ENCODE measurements around the gene KCNE4. TPM values are rescaled to one million over a fixed set of nuclear protein-coding genes. Genes with fewer than 3 reads are reported as not detected.
"Not testable (repeated sequence)": the region's sequence is repeated elsewhere in the genome, so short reads cannot be mapped to it uniquely, and the experiment has no call there.

KCNE4 gene
- total RNA-seq, 1 donor from 2014 or later = 3.7 TPM

DNA sequence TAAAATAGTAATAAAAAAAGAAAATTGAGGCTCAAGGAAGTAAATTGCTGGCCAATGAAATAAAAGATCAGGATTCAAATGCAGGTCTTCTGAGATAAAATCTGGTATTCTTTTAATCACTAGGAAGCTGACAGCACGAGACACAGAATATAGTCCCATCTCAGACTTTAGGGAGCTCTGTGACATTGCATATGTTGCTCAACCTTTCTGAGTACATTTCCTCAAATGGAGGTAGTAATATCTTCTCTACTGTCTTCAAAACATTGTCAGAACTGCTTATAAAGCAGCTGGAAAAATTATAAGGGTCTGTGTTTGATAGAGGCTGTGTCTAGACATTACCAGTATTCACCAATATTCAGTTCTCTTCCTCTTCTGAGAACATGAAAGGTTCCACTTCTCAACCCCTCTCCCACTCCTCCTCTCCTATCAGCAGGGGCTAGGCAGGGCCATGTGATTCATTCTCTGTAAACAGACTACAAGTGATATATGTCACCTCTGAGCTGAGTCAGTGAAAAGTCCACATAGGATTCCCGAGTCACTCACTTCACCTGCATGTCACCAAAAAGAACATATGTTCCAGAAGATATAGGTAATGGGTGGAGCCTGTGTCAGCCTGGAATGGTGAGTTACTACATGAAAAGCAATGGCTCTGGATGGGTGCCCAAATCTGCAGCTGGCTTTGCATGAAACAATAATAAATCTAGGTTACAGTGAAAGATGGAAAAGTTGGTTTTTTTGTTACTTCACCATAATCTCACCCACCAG lies 7.1 kb downstream of the KCNE4 start:
- DNase-seq = no peak

DNA sequence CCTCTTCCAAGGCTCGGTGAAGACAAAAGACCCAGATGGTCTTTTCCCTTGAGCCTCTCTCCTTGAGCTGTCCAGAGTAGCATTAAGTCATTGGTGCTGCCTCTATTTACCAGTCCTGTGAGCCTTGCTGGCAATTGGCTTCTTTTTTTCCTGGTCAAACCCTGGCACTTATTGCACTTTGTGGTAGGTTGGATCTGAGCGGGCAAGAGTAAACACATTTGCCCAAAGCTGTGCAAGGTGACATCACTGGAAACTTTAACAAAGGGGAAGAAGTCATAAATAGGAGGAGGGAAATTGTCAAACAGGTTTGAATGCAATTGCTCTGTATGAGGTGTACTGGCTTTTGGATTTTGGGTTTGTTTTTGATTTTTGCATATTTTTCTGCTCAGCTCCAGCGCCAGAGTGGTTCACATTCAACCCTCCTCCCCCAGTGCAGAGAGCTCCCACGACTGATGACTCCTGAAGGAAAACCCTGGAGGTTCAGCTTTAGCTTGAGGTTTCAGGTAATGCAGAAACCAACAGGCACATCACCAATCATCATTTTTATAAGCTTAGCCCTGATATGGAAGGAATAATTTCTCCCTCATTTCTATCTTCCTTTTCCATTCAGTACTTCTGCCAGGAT lies 8.3 kb downstream of the KCNE4 start:
- no peak for DNase-seq

DNA sequence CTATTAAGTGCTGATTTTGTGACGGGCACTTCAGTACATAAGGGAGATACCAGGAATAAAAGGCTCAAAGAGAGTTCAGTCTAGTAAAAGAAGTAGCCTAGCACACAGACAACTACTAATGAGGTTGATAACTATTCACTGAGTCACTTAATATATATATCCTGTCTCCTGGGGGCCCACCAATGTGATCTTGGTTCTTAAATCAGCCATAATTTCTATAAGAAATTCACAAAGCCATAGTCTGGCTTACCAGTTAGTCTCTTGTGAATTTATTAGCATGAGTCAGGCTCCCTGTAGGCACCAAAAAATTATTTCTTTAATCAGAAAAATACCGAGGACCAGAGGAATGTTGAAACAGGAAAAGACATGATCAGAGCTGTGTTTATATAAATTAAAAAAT lies 10.4 kb downstream of the KCNE4 start:
- DNase-seq = no peak

DNA sequence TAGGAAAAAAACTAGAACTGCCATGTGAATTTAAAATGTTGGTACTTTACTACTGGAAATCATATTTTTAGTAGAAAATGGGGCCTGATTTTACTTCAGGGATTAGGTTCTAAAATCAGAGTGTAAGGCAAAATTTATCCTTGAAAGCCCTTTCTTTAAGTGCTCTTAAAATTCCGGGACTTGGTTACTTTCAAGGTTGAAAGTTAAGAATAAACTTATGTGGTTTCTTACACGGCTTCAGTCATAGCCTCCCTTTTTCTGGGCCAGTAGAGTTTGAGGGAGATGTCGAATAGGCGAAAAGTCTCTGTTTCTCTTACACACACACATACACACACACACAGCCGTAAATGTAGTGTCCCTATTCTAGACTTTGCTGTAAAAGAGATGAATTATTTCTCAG lies 13.1 kb downstream of the KCNE4 start:
- DNase-seq = no peak

DNA sequence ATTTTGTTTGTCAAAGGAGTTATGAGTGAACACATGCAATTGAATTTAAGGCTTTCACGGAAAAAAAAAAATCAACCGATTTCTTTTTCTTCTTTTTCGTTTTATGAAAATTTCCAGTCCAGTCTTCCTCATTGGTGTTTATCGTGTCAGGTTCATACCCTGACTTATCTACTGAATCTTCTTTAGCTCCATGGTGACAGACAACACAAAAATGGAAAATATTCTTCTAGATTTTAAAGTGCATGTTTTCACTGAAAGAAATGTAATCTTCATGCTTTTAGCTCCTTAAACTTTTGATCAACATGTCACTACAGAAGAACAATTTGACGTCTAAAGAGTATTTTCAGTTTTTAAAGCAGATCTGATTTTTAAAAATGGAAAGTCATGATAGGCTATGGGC lies 14.7 kb downstream of the KCNE4 start:
- DNase-seq = no peak

DNA sequence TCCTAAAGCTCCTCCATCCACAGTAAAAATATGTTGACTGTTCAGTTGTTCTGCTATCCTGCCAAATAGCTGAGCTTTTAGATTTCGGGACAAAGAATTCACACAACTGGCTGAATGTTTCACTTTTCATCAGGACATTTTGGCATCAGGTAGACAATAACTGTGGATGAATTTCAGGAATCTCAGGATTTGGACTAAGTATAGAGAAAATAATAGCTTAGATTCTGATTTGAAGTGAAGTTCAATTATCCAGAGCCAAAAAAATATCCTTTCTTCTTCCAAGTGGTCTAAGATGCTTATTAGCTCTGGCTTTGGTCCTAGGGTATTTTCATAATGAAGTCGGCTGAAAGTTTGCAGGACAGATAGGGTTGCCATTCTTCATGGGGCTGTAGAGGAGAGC lies 16.1 kb downstream of the KCNE4 start:
- no peak for DNase-seq

DNA sequence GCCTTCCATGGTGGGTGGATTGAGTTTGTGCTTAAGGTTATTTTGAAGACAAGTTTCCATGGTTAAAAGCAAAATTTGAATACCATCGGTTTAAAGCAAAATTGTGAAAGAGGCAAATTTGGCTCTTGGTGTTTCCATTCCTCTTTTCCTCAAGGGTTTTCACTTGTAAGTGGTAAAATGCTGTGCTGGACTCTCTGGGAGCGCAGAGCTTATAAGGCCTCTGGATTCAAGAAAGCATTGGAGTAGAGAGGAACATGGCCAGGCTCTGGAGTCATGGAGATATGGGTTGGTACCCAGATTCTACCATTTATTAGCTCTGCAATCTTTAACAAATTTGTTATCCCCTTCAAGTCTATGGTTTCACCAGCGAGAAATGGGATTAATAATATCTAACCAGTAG lies 17.5 kb downstream of the KCNE4 start:
- no peak for DNase-seq

DNA sequence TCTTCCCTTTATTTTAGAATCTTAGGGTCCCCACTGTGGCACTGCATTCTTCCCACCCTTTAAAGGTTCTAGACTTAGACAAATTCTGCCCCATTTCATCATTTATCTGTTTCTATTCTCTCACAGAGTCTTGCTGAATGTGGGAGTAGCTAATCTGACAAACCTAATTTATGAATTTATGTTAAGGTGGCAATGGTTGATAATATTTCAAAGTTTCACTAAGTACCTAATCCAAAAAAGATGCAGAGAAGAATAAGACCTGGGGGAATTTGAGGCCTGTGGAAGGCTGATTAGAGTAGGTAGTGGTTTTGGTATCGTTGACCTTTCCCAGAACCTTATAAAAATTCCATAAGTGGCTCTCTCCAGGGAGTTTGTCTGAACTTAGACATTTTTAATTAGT lies 18.0 kb downstream of the KCNE4 start:
- no peak for DNase-seq

DNA sequence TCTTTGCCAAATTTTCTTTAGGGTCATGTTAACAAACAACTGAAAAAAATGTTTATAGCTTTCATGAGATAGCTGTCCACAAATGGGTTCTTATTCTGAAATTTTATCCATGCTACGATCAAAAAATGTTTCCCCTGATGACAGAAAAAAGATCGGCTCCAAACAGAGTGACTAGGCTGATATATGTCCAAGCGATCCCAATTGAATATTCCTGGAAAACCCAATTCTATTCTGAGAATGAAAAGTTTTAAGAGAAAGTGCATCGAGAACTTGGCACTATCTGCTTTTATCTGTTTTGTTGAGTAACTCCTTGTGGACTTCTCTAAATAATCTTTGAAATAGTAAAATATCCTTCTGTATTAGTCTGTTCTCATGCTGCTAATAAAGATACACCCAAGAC lies 19.1 kb downstream of the KCNE4 start:
- no peak for DNase-seq

DNA sequence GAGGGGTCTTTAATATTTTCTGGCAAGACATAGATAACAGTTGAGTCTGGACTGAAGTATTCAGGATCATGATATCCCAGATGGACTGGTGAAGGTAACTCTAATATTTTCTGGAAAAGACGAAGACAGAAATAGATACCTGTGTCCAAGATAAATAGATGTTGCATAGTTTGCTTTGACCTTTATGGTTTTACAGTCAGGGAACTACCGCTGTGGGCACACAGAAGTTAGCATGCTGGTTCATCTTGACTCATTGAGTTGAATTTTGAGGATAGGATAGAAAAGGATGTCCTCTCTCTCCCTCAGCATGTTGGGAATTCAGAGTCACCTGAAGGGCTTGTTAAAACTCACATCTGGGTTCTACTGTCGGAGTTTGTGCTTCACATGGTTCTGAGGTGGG lies 20.8 kb downstream of the KCNE4 start:
- DNase-seq = no peak

DNA sequence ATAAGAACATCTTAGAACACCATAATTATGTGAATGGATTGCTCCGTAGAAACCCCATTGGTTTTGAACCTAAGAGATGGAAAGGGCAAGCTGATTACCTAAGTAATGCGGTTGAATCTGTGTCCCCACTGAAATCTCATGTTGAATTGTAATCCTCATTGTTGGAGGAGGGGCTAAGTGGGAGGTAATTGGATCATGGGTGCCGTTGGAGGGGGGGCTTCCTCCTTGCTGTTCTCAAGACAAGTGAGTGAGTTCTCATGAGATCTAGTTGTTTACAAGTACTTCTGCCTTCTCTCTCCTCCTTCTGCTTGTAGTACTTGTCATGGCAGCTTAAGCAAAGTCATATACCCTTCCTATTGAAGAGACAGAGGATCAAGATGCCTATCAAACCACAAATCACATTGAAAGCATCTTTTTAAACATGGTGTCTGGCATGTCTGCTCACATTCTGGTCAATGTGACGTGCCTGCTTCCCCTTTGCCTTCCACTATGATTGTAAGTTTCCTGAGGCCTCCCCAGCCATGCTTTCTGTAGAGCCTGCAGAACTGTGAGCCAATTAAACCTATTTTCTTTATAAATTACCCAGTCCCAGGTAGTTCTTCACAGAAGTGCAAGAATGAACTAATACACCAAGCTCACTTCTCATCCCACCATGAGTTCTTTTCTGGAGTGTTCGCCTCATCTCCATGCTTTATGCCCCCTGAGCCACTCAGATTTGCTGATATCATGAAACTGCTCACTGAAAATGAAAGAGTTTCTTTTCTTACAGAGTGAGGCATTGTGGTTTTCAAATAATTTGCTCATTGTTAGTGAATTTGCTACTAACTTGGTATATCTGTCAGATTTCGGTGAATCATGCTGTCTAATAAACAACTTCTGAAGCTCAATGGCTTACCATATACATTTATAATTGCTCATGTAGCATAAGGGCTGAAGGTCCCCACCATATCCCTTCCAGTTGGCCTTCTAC lies 23.6 kb downstream of the KCNE4 start:
- no peak for DNase-seq

DNA sequence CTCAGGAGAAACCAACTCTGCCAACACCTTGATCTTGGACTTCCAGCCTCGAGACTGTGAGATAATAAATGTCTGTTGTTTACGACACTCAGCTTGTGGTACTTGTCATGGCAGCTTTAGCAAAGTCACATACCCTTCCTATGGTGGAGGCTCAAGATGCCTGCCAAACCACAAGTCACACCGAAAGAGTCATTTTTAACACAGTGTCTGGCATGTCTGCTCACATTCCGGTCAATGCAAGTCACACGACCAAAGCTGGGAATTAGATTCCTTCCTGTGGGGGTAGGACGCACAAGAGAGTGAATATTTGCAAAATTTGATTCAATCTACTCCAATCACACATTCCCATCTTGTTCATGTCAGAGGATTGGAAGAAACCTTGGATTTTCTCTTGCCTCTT lies 24.6 kb downstream of the KCNE4 start:
- DNase-seq = no peak

DNA sequence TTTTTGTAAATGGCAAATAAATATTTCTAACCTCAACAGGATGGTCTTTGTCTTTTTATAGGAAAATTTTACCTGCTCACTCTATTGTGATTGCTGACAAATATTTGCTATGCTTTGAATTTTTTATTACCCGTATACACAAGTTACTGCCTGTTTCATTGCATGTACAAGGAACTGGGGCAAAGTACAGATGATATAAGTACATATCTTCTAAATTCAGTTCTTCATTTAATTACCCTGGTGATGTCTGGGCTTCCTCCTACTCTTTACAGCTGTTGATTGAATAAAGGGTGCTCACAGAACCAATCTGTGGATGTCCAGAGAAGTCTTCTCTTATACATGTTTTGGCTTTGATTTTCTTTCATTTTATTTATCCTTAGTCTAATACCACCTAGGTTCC lies 26.5 kb downstream of the KCNE4 start:
- DNase-seq = no peak

DNA sequence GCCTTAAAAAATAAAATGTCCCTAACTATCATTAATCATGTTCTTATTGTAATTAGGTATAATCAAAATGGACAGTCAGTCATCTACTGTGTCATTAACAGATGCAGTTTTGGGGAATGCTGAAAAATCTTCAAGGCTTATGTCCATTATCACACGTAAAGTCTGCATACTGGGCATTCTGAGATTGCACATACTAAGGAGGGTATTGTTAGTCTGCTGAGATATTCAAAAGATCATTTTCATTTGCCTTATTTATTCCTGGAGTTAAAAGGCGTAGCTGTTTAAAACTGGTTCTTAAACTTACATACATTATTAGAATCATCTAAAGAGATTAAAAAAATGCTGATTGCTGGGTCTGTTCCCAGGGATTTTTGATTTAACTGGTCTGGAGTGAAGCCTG lies 27.4 kb downstream of the KCNE4 start:
- no peak for DNase-seq

DNA sequence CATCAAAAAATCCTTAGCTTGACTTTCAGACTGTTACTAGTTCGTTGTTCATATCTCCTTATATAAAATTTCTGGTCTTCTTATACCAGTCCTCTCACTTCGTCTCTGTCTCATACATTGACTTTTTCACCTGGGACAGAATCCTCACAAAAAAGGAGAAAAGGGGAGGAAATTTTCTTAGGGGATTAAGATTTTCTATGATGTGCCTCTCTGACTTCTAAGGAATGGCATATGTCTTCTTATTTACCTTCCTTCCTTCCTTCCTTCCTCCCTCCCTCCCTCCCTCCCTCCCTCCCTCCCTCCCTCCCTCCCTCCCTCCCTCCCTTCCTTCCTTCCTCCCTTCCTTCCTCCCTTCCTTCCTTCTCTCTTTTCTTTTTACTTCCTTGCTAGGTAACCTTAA lies 27.9 kb downstream of the KCNE4 start:
- no peak for DNase-seq

DNA sequence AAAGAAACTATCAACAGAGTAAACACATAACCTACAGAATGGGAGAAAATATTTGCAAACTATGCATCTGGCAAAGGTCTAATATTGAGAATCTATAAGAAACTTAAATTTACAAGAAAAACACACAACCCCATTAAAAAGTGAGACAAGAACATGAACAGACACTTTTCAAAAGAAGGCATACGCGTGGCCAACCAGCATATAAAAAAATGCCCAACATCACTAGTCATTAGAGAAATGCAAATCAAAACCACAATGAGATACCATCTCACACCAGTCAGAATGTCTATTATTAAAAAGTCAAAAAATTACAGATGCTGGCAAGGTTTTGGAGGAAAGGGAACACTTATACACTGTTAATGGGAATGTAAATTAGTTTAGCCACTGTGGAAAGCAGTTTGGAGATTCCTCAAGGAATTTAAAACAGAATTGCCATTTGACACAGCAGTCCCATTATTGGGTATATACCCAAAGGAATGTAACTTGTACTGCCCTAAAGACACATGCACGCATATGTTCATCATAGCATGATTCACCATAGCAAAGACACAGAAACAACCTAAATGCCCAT lies 28.9 kb downstream of the KCNE4 start:
- not testable (repeated sequence) for DNase-seq

DNA sequence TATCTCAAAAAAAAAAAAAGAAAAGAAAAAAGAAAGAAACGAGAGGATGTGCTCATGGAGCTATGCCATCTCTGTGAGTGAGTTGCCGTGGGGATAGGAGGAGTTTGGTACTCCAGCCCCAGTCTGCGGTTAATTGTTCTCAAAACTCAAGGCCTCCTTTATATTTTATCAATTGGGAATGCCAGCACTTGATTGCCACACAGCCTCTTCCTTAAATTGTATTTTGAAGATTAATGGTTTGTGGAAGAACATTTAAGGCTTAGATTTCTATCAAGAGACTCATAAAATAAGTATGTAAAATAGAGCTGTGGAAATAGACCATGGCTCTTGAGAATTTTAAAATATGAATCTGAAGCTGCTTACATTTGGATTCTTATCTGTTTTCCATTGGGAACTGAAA lies 29.8 kb downstream of the KCNE4 start:
- no peak for DNase-seq

DNA sequence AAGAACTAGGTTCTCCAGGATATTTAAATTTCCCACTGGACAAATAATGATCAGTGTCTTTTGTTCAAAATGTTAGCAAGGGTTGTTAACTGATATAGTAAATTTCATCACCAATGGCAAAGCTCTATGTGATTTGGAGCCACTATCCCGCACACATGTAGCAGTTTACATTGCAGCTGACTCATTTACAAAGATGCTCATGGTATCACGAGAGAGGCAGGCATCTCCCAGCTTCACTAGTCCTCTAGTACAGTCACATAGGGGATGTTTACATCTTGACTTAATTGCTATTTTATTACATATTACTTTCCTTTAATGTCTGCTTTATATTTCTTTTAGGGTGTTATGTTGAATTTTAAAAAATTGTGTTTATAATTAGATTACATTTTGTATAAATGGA lies 30.7 kb downstream of the KCNE4 start:
- no peak for DNase-seq

DNA sequence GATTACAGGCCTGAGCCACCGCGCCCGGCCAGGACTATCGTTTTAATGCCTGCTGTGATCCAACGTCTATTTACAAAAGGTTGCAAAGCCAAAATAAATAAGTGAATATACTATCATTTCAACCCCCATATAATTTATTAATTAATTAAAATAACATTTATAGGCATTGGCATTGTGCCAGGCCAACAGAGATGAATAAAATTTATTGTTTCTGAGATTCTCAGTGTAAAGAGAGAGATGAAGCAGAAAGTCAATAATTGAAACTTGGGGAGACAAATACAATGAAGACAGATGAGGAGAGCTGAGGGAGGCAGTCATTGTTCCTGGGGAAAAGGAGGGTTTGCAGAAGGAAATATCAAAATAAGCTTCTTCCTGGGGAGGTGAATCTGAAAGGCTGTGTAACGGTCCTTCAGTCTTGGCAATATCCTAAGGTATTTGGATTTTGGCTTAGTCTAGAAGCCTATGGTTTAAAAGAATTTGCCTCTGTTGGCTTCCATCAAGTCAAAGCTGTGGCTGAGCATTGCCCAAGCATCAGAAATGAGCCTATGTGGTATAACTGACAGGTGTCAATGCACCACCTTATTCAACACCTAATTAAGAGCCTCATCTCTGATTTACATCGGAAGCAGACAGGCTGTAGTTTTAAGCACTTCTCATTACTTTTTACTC lies 31.5 kb downstream of the KCNE4 start:
- no peak for DNase-seq

DNA sequence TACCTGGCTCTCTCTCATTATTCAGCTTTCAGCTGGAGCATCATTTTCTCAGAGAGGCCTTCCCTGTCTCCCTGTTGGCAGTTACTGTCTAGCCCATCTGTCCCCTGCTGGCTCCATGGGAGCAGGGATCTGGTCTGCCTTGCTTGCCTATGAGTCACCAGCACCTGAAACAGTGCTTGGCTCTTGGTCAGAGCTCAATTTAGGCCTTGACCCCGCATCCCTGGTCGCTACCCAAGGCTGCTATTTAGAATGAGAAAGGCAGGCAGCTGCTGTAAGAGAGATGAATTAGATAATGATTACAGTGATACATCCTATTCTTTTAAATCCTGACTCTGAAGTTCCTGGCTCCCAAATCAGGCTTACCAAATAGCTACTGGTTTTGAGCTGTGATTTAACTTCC lies 32.9 kb downstream of the KCNE4 start:
- peak; percentile 13 for DNase-seq

DNA sequence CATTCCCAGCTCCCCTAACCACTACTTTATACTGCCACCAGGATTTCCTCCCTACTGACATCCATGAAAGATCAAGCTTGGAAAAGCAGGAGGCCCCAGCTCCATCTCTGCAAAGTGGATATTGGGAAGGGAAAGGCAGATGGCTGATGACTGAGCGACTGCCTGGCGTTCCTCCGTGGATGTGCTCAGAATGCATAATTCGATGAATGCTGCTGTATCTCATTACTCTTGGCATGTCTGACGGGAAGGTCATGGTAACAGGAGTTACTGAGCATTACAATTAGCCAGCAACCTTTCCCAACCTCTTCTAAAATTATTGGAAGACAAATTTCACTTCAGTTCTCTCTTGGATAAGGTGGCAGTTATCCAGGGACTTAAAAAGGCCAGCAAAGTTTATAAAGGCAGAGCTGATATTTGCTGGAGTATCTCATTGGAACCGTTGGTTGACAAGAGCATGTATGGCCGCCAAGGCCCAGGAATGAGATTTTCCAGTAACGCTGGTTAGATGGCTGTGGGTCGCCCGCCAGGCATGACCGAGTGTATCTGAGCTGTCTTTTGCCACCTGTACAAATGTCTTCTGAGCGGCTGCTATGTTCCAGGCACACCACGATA lies 34.5 kb downstream of the KCNE4 start:
- no peak for DNase-seq

DNA sequence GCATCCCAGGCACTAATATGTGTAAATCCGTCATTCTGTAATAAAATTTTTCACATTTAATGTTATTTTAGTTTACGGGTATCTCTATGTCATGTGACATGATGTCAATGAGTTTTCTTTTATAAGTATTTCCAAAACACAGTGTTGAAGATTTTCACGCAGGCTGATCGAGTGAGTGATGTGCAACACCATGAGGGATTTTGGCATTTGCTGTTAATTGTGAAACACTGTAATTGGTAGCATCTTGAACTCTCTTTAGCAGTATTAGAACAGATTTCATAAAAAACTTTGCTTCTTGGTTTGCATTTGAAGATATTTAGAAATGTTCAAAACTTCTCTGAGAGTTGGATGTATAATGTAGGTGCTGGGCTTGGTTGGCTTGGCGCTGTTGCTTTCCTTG lies 35.5 kb downstream of the KCNE4 start:
- DNase-seq = no peak

Measured in occipital lobe (tissue), 2 donors.